Mucosa of stomach (tissue), 1 donor: Measurements from ENCODE around the gene LRP1B.

Experiments used
- H3K27me3 ChIP-seq: one replicate; pipeline ENCODE4 v1.7.0; 2013; ENCODE audit warnings: mild to moderate bottlenecking, low read length; ENCODE audit not compliant: control insufficient read depth, insufficient read depth
- H3K36me3 ChIP-seq: one replicate; pipeline ENCODE4 v1.7.0; 2013; ENCODE audit warnings: low read length; ENCODE audit not compliant: control insufficient read depth, insufficient read depth
- H3K4me1 ChIP-seq: one replicate; pipeline ENCODE4 v1.7.0; 2013; ENCODE audit warnings: mild to moderate bottlenecking, low read length; ENCODE audit not compliant: control insufficient read depth, insufficient read depth
- H3K4me3 ChIP-seq: one replicate; pipeline ENCODE4 v1.7.0; 2013; ENCODE audit warnings: low read length
- H3K9ac ChIP-seq: one replicate; pipeline ENCODE4 v1.7.0; 2013; ENCODE audit warnings: mild to moderate bottlenecking, low read length, moderate library complexity
- H3K9me3 ChIP-seq: one replicate; pipeline ENCODE4 v1.7.0; 2013; ENCODE audit warnings: mild to moderate bottlenecking, low read length, moderate library complexity; ENCODE audit not compliant: control insufficient read depth
- donor health status: Pancreatic carcinoma.

LRP1B gene

DNA sequence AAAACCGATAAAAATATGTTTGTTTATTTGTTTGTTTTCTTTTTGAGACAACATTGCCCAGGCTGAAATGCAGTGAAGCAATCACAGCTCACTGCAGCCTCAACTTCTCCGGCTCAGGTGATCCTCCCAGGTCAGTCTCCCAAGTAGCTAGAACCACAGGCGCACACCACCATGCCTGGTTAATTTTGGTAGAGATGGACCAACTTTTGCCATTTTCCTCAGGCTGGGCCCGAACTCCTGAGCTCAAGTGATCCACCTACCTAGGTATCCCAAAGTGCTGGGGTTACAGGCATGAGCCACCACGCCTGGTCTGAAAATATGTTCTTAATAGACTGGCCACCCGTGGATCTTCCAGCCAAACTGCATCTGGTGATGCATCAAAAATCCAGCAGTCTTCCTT is 1867.9 kb downstream of the LRP1B start:
- Histone ChIP-seq H3K4me3 (no peak overlapping the region), H3K9me3 (no peaks in the 10 kb centered on the region), H3K36me3 (no peaks in the 10 kb centered on the region), H3K9ac (no peak overlapping the region), H3K27me3 (no peaks in the 10 kb centered on the region), H3K4me1 (no peaks in the 10 kb centered on the region)

DNA sequence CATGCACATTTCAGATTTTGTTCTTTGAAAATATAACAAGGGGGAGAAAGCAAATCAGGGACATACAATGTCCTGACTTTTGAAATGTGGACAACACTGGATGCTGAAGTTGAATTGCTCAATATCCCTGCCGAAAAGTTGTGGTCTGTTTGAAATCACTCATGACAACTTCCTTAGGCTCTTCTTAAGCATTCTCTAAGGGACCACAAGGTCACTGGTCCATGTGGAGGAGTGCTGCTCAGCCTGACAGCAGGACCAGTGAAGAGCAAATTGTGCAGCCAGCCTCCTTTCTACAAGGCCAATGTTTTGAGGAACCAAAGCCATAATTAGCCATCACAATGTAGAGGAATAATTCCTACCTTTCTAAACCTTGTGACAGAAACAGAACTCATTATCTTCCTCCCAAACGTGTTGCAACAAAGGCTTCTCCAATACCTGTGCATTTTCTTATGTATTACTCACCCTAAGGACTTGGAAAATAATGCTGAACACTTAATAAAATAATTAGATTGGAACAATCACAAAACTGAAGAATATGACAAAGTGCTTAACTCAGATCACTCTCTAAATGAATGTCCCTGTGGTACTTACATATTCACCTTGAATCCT is 1873.0 kb downstream of the LRP1B start:
- no peaks in the 10 kb centered on the region for H3K9me3 ChIP-seq
- H3K27me3 ChIP-seq = no peaks in the 10 kb centered on the region
- H3K36me3 ChIP-seq = no peaks in the 10 kb centered on the region
- no peak overlapping the region for H3K4me3 ChIP-seq
- no peaks in the 10 kb centered on the region for H3K4me1 ChIP-seq
- no peak overlapping the region for H3K9ac ChIP-seq

- H3K4me1 ChIP-seq = no peaks in the 10 kb centered on the region
- H3K9ac ChIP-seq = no peak overlapping the region
- H3K4me3 ChIP-seq = no peak overlapping the region
- H3K36me3 ChIP-seq = no peaks in the 10 kb centered on the region
- H3K9me3 ChIP-seq = no peaks in the 10 kb centered on the region
- H3K27me3 ChIP-seq = no peaks in the 10 kb centered on the region
Measured at GRCh38 chr2:140256080-140256479, 1874.7 kb downstream of the LRP1B start.

DNA sequence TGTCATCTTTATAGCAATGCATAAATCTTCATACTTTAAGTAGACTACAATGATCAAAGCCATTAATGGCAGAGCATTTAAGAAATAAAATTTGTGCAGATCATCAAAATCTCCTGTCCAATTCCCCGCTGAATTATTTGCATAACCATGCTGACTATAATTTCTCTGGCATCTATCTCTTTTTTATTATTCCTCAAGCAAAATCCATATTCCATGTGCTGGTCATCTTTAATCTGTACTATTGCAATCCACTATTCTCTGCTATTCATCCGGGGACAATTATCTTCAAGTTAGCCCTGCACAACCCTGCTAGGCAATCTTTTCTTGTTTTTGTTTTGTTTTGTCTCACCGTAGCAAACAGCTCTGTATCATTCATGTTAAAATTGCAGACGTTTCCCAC is 1881.0 kb downstream of the LRP1B start:
- H3K4me3 ChIP-seq = no peak overlapping the region
- H3K9me3 ChIP-seq = no peaks in the 10 kb centered on the region
- H3K36me3 ChIP-seq = no peaks in the 10 kb centered on the region
- H3K27me3 ChIP-seq = no peaks in the 10 kb centered on the region
- H3K4me1 ChIP-seq = no peaks in the 10 kb centered on the region
- no peak overlapping the region for H3K9ac ChIP-seq

DNA sequence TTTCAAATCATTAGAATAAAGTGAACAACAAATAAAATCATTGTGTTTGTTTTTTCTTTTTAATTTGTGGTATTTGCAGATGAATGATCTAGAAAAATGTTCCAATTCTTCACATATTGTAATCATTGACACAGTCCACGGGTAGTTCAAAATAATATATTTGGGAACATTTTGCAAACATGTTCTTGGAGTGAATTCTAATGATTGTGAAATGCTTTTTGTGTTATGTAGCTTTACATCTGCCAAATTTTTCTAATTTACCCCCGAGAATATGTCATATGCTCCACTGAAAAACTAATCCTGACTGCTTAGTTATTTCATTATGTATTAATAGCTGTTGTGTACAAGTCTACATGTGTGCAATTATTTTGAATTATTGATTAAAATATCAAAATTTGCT is 1882.2 kb downstream of the LRP1B start:
- H3K9ac ChIP-seq = no peak overlapping the region
- no peaks in the 10 kb centered on the region for H3K9me3 ChIP-seq
- no peaks in the 10 kb centered on the region for H3K36me3 ChIP-seq
- H3K4me1 ChIP-seq = no peaks in the 10 kb centered on the region
- no peaks in the 10 kb centered on the region for H3K27me3 ChIP-seq
- no peak overlapping the region for H3K4me3 ChIP-seq

DNA sequence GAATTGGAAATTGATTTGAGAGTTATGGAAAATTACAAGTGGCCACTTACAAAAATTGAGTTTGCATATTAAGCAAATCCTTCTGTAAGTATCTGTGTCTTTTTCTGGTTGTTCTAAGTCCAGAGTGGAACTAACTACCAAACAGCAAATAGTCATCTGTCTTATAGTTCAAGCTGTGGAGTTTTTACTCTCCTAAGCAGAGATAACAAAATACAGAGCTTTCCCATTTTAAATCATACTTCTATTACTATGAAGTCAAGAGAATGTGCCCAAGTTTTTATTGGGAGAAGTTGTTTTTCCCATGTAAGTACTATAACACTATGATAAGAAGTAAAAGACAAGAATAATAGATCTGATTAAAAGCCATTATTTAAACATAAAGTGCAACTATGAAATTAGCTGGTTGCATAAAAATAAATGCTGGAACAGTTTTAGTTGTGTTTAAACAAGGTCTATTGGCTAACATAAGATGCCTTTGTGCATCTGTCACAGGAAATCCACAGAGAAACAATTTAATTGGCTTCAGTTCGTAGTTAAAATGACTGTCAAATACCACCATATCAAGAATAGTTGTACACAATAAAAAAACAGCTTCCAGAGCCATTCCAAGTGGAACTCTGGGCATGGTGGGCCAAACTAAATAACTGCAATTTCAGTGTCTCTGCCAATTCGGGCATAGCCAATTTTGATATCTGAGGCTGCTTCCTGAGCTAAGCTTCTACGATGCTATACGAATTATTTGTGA is 1883.2 kb downstream of the LRP1B start:
- Histone ChIP-seq H3K9ac (no peak overlapping the region), H3K27me3 (no peaks in the 10 kb centered on the region), H3K4me1 (no peaks in the 10 kb centered on the region), H3K9me3 (no peaks in the 10 kb centered on the region), H3K4me3 (no peak overlapping the region), H3K36me3 (no peaks in the 10 kb centered on the region)

GRCh38 chr2:140246957-140247356 is 1883.9 kb downstream of the LRP1B start:
- Histone ChIP-seq H3K9ac (no peak overlapping the region), H3K4me3 (no peak overlapping the region), H3K9me3 (no peaks in the 10 kb centered on the region), H3K27me3 (no peaks in the 10 kb centered on the region), H3K4me1 (no peaks in the 10 kb centered on the region), H3K36me3 (no peaks in the 10 kb centered on the region)

DNA sequence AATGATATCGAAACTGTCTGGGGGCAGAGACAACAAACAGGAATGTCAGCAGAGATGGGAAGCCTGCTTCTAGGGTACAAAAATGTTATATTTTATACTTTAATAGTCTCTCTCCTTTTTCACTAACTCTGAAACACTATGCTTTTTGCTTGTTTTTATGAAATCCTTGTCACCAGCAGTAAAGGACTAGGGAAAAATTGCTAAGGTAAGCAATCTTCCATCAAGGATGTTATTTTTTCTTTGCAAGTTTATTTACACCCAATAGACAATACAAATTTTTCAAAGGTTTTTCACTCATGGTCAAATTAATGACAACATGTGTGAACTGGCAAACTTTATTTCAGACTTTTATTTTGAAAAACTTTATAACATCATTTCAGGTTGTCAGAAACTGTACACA is 1884.8 kb downstream of the LRP1B start:
- Histone ChIP-seq H3K4me3 (no peak overlapping the region), H3K9me3 (no peaks in the 10 kb centered on the region), H3K36me3 (no peaks in the 10 kb centered on the region), H3K27me3 (no peaks in the 10 kb centered on the region), H3K9ac (no peak overlapping the region), H3K4me1 (no peaks in the 10 kb centered on the region)

DNA sequence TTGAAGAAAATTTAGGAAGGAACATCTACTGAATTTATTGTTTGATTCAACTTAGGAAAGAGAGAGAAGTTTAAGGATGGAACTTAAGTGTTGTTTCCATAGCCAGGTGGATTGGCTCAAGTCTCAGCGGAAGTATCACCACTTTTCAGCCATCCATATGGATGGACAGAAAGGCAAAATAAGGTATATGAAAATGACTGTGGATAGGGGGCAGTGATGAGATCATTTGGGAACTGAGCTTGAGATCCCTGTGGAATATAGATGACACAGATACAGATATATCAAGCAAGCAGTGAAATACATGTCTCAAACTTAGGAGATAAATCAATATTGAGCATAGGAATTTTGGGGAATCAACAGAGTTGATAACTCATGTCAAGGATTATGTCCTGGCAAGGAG is 1887.9 kb downstream of the LRP1B start:
- no peak overlapping the region for H3K4me3 ChIP-seq
- H3K9me3 ChIP-seq = no peaks in the 10 kb centered on the region
- H3K27me3 ChIP-seq = no peaks in the 10 kb centered on the region
- no peaks in the 10 kb centered on the region for H3K4me1 ChIP-seq
- H3K9ac ChIP-seq = no peak overlapping the region
- H3K36me3 ChIP-seq = no peaks in the 10 kb centered on the region

GRCh38 chr2:140234116-140234515 is 1896.7 kb downstream of the LRP1B start:
- no peaks in the 10 kb centered on the region for H3K27me3 ChIP-seq
- no peaks in the 10 kb centered on the region for H3K36me3 ChIP-seq
- no peaks in the 10 kb centered on the region for H3K9me3 ChIP-seq
- H3K4me1 ChIP-seq = no peaks in the 10 kb centered on the region
- H3K9ac ChIP-seq = no peak overlapping the region
- no peak overlapping the region for H3K4me3 ChIP-seq

- Histone ChIP-seq H3K9me3 (peaks cover 4% of the 10 kb centered on the region), H3K36me3 (no peaks in the 10 kb centered on the region), H3K27me3 (no peaks in the 10 kb centered on the region), H3K4me1 (no peaks in the 10 kb centered on the region), H3K9ac (no peak overlapping the region), H3K4me3 (no peak overlapping the region)
Measured at GRCh38 chr2:140210963-140211362, 1919.9 kb downstream of the LRP1B start.

DNA sequence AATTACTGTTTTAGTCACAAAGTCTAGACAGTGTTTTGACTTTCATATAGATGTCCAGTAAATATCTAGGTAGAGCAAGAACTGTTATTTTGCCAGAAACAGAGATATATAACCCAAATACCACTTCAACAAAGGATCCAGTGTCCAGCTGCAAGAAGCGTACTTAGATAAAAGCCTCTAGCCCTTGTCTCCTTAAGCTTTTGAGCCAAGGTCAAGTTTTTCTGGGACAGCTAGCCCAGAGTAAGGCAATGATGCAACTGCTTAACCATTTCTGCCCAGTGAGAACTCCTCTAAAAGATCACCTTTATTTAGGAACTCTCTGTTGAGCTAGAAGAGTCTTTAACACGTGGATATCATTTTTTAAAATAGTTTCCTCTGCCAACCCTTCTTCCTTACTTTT is 1925.7 kb downstream of the LRP1B start:
- Histone ChIP-seq H3K36me3 (no peaks in the 10 kb centered on the region), H3K9me3 (no peaks in the 10 kb centered on the region), H3K27me3 (no peaks in the 10 kb centered on the region), H3K4me1 (no peaks in the 10 kb centered on the region), H3K9ac (no peak overlapping the region), H3K4me3 (no peak overlapping the region)
